HG03354 (cell line): ENCODE data around the gene NDE1.
"Not testable (repeated sequence)": the region's sequence is repeated elsewhere in the genome, so short reads cannot be mapped to it uniquely, and the experiment has no call there.

Experiments
- ATAC-seq: cut with Tn5 transposase; IDR thresholded peaks from one replicate; pipeline ENCODE4 v1.9.1; 2021; ENCODE audit warnings: mild to moderate bottlenecking; ENCODE audit not compliant: unreplicated experiment, poor library complexity, severe bottlenecking

NDE1 gene, protein sequence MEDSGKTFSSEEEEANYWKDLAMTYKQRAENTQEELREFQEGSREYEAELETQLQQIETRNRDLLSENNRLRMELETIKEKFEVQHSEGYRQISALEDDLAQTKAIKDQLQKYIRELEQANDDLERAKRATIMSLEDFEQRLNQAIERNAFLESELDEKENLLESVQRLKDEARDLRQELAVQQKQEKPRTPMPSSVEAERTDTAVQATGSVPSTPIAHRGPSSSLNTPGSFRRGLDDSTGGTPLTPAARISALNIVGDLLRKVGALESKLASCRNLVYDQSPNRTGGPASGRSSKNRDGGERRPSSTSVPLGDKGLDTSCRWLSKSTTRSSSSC

DNA sequence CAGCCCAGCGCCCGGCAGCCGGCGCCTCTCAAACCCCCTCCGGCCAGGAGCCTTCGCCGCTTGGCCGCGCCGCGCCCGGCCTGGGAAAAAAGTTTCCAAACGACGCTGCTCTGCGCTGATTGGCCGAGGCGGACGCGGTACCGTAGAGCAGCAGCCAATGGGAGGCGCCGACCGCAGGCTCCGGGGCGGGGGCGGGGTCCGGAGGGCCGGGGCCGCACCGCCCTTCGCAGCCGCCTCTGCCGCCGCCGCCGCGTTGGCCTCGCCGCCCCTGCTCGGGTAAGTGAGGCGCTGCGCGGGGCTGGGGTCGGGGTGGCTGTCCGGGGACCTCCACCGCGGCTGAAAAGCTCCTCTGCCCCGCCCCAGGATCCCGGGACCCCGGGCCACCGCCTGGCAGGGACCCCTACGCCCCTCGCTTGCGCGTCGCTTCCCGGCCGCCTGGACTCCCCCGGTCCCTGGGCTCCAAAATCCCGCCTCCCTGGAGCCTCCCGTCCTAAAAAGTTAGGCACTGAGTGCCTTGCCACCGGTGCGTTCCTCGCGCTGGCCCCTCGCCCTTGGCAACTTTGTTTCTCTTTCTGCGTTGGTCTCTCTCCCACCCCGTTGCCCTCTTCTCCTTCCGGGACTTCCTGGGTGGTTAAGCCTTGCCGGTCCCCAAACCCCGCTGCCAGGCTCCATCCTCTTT lies at the start of gene NDE1:
TSS of gene NDE1 (plus strand) at position 227 of the 679 bp plus-strand sequence. CDS start 14,534 bp downstream, outside the sequence.
- peak; percentile 86 for ATAC-seq

DNA sequence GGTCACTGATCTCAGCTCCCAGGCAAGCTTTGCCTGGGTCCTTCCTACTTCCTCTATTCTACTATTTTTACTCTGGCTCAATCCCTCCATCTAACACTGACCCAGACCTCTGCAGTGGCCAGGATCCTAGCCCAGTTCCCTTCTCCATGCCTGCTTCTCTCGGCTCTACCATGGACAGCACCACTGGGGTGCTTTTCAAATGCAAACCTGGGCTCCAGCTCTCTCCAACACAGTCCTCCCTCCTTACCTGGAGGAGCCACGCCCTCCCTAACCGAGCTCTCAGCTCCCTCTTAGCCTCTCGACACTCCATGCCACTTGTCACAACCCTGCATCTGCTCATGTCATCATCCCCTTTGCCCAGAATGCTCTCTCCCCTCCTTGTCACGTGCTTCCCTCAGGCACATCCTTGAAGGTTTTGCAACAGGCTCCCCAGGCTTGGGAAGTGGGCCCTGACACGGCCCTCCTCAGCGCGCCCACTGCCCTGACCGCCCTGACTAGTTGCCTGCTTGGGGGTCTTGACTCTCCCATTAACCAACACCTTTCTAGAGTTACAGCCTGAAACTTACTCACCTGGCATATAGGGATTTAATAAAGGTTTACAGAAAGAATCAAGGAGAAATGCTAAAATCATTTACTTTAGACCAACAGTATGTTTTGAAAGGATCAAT lies 48.7 kb upstream of the NDE1 start:
- no peak for ATAC-seq

DNA sequence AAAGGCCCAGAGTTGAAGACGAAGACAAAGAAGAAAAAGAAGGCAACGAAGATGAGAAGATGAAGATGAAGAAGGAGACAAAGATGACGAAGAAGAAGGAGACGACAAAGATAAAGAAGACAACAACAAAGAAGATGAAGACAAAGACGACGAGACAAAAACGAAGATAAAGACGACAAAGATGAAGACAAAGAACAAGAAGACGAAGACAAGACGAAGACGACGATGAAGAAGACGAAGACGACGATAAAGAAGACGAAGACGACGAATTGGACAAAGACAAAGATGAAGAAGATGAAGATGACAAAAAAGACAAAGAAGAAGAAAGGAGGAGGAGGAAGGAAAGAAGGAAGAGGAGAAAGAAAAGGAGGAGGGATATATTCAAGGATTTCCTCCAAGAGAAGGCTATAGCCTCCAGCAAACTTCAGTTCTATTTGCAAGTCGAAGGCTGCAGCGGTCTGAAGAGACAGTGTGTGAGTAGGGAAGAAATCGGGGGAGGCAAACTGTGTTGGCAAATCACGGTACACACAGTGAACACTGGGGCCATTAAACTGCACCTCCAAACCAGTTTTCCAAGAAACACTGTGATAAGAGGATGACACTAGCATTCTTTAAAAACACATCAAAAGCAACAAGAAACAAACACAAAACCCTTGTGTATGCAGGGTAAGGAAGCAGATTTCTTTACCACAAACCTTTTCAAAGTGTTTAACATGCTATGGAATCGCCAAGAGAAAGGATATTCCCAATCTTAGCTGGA lies 47.6 kb upstream of the NDE1 start:
- no peak for ATAC-seq

DNA sequence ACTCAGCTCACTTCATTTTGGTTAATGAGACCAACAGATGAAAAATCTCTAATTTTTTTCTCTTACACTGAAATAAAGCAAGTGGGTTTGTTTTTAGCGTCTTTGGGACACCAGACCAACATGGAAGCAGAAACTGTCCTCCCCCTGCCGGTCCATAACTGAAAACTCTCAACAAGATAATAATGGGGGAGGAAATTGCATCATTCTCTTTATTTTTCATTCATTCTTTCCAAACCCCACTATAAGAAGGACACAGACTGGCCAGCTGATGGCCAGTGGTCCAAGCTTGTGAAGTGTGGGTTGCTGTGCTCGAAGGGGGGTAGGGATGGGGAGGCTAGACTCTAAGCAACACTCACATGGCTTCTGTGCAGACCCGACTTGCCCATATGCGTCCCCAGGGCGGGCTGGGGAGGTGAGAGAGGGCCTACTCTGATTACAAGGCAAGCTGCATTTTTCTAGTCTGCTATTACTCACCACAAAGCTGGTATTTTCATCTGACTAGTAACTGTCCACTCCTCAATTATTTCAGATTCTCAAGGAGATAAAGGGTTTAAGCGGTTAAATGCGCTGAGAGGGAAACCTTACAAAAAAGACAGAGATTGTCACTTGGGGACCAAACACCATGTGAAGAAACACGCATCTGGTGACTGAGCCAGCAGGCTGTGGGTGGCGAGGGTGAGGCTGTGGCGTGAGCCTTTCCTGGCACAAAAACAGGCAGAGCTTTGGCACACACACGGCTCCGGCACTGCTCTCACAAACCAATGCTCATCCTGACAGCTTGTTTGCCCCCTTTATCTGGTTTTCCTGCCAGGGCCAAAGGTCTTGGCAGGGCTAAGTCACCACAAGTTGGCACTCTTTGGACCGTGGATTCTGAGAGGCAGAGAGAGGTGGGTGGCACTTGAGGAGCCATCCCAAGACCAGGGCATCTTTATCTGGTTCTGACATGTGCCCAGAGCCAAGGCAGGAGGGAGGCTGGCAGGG lies 45.3 kb upstream of the NDE1 start:
- ATAC-seq, result no peak

DNA sequence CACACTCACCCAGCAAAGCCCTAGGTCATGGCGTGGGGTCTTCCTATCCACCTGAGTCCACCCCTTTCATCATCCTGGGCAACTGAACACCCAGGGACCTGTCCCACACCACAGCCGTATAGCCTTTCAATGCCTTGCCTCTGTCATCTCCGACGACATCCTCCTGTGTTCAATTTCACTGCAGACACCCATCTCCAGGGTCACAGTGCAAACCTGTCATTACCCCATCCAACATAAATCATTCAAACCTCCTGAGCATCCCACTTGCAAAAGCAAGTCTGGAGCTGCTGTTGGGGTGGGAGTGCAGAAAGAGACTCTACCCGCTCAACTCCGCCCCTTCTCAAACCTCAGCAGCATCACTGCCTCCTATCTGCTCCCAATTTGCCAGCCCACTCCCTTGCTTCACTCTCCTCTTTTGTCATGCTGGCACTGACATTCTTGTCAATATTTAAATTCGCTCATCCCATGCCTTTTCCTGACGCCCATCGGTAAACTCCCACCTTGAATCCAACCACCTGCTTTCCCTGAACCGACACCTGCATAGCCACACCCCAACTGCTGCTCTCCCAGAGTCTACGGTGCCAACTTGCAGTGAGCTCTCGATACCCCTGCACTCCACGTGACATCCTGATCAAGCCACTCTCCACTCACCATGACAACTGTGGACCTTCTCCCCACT lies 44.1 kb upstream of the NDE1 start:
- no peak for ATAC-seq

DNA sequence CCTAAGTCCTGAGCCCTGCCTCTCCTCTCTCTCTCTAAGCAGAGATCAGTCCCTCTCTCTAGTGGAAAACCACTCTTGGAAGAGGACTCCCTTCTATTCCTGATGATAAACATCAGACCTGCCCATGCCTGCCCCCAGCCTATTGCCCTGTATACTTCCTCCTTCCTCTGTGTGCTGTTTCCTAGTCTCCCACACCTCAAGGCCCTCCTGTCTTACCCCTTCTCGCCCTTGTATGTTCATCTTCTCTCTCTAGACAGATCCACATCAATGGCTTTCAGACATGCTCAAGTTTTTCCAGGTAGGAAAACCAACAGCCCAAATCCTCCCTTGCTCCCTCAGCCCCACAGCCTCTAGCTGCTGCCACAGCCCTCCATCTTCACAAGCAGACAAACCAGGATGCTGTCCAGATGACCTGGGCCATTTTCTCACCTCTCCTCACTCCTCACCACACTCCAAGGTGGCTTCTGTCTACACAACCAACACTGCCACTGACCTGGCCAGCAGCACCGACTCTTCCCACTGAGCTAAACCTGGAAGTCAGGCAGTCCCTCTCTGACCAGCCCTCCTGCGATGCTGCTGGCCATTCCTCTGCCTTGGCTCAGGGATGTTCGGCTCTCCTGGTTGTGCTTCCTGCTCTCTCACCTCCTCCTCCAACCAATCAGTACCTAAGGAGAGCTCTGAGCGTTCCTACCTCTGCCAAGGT lies 43.4 kb upstream of the NDE1 start:
- no peak for ATAC-seq

DNA sequence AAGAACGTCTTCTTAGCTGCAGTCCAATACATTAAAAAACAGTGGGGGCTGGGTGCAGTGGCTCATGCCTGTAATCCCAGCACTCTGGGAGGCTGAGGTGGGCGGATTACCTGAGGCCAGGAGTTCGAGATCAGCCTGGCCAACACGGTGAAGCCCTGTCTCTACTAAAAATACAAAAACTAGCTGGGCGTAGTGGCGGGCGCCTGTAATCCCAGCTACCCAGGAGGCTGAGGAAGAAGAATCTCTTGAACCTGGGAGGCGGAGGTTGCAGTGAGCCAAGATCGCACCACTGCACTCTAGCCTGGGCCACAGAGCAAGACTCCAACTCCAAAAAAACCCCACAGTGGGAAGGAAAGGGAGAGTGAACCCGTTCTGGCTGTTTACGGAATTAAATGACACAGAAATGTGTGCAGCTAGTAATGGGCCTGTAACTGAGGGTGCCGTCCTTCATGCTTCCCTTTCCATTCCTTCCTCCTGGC lies 42.8 kb upstream of the NDE1 start:
- not testable (repeated sequence) for ATAC-seq

DNA sequence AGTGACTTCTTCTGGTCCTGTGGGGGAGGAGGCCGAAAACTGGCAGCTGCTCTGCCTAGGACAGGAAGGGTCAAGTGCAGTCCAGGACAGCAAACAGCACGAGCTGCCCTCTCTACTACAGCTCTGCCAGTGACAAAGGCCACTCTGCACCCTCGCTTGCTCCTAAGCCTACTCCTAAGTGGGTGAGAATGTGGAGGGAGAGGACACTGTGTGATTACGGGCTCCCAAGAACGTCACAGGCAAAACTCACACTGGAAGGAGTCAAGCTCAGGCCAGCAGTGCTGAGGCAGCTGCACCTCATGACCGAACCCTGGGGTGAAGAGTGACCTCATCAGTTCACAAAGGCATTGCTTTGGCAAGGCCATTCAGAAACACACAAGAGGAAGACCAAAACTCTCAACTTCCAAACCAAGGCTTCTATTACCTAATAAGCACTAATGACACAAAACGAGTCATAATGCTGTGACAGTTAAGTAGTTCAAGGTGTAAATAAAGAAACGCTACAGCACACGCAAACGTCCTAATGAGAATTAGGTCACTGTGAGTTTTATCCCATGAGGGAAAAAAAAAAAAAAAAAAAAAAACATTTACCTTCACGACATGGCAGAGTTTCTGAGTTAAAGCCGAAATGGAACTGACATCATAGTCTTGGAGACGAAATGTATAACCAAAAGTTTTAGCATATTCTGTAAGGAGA lies 42.2 kb upstream of the NDE1 start:
- no peak for ATAC-seq

DNA sequence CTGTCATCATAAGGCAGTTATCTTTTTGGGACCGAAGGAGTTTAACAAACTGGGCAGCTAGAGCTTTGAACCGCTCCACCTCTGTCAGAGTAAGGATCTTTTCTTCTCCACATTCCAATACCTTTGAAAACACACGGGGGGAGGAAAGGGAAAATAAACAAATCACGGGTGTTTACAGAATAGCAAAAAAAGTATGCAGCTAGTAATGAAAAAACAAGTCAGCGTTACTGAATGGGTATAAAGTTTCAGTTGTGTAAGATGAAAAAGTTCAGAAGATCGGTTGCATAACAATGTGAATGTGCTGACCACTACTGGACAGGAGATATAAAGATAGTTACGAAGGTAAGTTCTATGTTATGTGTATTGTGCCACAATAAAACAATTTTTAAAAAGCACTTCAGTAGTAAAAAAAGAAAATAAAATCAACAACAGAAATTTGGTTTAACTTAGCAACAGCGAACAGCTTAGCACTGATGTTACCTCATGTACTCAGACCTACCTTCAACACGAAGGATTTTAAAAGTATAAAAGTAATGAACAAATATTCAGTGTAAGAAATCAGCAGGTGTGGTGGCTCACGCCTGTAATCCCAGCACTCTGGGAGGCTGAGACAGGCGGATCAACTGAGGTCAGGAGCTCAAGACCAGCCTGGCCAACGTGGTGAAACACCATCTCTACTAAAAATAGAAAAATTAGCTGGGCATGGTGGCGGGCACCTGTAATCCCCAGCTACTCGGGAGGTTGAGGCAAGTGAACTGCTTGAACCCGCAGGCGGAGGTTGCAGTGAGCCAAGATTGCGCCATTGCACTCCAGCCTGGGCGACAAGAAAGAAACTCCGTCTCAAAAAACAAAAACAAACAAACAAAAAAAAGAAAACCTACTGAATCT lies 41.4 kb upstream of the NDE1 start:
- no peak for ATAC-seq

DNA sequence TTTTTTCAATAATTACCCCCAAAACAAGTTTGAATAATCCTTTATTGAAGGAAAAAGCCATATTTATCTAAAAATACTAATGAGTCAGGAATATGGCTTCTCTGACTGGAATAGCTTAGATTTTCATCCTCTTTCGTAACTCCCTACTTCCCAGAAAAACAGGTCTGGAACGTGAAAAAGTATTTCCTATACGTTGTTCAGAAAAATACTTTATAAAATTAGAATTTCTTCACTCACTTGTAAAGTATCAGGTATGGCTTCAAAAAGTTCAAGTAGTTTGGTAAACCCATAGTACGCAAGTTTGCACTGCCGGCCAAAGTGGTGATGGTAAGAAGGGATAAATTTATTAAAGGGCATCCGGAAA lies 40.8 kb upstream of the NDE1 start:
- no peak for ATAC-seq

DNA sequence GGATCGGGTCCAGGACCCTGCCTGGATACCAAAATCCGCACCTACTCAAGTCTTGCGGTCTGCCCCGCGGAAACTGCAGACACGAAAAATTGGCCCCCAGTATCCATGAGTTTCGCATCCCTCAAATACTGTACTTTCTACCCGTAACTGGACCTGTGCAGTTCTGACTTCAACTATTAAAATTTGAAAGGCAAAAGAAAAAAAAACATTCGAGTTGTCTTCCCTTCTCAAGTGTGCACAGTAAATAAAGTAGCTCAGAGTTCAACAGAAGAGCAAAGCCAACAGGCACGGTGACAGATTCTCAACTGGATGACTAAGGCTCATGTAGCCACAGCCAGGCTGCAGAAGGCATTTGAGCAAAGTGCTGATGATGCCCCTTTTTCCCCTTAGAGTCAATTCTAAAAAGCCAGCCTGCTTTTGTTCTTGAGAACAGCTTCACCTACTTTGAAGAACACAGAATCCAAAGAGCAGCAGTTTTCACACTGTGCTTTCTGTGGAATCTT lies 39.6 kb upstream of the NDE1 start:
- no peak for ATAC-seq

DNA sequence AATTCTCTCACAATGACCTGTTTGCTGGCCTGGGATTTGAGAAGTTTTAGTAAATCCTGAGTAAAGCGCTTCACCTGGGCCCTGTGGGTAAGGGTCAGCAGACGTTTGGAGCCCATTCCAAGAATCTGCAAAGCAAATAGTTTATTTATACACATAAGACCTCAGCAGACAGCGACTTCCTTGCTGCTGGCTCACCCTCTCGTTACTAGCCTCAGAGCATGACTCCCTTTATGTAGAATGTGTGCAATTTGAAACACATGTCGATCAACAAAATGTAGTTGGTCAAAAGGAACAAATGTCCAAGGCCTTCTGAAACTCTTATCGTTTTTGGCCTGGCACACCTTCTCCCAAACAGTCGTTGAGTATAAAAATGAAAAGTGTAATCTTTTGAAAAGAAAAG lies 38.4 kb upstream of the NDE1 start:
- no peak for ATAC-seq

DNA sequence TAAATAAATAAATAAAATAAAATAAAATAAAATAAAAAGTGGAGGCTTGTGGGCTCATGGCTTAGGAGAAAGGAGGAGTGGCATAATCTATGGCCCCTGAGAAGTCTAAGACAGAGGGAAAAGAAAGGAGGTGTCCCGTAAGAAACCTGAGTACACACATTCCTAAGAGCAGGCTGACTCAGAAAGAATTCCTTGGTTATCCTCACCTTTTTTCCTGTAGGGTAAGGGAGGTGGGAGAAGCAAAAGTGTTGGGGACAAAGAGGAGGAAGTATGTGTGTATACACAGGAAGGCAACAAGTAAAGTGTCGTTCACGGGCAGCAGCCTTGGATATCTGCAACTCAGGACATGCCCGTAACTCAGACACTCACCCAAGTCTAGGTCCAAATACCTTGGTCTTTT lies 36.4 kb upstream of the NDE1 start:
- ATAC-seq, result no peak

DNA sequence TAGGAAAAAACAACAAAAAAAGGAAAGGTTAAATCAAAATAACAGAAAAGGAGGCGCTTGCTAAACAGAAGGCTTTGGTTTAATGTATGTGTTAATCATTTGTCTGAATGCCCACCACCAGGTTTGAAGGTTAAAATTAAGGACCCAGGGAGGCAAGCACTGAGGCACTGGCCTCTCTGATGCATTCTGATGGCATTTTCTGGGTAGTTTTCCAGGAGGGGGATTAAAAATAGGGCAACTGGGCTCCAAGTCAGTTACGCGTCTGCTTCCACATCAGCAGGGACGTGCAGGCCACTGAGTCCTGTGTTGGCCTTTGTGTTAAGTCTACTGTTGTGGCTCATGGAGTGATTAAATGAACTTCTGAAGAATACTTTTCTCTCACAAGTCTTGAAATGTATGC lies 34.0 kb upstream of the NDE1 start:
- ATAC-seq, result no peak

DNA sequence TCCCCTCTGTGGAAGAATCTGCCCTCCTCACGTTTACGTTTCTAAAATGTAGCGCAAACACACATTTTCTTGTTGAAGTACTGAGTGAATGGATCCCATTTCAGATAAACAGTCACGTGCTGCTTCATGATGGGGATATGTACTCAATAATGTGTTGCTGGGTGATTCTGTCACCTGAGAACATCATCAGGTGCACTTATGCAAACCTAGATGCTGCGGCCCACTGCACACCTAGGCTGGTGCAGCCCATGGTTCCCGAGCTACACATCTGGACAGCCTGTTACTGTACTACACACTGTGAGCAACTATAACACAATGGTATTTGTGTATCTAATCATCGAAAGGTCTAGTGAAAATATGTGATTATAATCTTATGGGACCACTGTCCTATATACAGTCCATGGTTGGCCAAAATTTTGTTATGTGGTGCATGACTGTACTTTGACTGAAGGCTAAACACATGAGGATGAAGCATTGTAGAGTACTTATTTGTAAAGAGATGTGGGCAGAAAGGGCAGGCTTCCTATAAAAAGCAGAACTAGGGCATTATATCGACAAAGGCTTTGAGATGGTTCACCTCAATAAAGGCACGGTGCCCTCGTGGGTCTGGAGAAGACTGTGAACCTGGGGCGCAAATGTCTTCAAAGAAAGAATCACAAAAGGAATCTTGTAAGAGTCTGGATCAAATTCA lies 33.4 kb upstream of the NDE1 start:
- no peak for ATAC-seq

DNA sequence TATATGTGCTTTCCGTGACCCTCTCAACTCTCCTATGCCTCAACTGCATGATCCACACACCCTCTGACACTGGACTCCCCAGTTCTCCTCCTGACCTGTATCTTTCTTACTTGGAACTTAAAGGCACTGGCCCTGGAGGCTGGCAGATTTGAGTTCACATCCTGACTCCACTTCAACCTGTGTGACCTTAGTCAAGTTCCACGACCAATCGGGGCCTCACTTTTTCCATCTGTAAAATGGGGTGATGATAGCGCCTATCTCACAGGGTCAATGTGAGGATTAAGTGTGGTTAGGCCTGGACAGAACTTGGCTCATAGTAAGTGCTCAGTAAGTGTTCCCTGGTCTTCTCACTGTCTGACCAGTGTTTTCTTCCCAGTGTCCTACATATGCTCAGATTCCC lies 32.1 kb upstream of the NDE1 start:
- ATAC-seq, result no peak
